GM18870 (cell line): ENCODE data around the gene SCAND1.
"Not testable (repeated sequence)": the region's sequence is repeated elsewhere in the genome, so short reads cannot be mapped to it uniquely, and the experiment has no call there.

Source experiments
- ATAC-seq: cut with Tn5 transposase; IDR thresholded peaks from one replicate; pipeline ENCODE4 v1.9.1; 2021; ENCODE audit warnings: moderate library complexity; ENCODE audit not compliant: unreplicated experiment

The SCAND1 gene

DNA sequence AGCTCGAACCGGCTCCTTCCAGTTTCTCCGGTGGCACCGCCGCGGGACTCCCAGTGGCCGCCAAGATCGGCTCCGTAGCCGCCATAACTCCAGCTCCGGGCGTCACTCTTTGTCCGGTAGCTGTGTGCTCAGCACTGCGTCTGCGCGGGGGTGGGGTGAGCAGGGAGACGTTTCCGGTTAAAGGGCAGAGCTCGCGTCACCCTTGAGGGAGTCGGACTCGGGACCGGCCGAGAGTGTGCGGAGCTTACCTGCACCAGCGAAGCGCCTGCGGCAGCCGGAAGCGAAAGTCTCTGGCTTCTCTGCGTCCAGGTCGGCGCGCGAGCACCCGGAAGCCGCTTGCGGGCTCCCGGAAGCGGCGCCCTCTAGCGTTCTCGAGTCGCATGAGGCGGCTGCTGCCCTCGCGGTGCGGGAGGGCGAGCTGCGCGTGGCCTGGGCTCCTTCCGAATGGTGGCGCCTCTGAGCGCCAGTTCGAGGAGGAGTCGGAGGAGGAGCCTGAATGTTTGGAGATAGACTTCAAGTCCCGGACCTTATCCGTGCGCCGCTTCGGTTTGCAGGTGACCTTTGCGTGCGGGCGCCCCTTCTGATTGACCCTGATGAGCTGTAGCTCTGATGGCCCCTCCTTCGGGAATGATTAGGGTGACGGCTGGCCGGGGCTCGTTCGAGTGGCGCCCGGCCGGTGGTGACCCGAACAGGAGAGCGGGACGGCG lies at the start of gene SCAND1:
TSS of gene SCAND1 (minus strand) at position 303 of the 707 bp plus-strand sequence. CDS start at position 85, 218 bp downstream.
- peak; percentile 81 for ATAC-seq

DNA sequence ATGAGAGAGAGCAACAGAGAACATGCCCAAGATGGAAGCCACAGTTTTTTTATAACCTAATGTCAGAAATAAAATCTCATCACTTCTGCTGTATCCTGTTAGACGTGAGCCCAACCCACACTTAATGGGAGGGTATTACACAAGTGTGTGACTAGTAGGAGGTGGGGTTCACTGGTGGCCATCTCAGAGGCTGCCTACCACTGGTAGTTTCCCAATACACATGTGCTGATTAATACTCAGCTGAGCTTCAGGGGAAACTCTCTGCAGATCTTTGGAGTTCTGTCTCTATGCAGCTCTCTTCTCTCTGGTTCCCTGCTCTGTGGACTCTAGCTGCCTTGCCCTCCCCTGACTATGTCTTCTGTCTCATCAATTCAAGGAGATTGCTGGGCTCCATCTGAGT lies 49.7 kb upstream of the SCAND1 start:
- no peak for ATAC-seq

DNA sequence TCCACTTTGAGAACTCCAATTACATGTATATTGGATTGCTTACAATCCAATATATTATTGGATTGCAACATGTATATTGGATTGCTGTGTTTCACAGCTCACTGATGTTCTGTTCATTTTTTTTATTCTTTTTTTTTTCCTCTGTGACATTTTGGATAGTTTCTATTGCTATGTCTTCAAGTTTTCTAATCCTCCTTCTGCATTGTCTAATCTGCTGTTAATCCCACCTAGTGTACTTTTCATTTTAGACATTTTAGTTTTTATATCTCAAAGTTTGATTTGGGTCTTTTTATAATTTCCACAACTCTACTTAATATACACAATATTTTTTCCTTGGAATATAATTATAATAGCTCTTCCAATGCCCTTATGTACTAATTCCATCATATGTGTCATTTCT lies 48.6 kb upstream of the SCAND1 start:
- no peak for ATAC-seq

DNA sequence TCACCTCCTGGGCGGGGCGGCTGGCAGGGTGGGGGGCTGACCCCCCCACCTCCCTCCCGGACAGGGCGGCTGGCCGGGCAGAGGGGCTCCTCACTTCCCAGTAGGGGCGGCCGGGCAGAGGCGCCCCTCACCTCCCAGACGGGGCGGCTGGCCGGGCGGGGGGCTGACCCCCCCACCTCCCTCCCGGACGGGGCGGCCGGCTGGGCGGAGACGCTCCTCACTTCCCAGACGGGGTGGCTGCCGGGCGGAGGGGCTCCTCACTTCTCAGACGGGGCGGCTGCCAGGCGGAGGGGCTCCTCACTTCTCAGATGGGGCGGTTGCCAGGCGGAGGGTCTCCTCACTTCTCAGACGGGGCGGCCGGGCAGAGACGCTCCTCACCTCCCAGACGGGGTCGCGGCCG lies 47.0 kb upstream of the SCAND1 start:
- ATAC-seq: not testable (repeated sequence)

DNA sequence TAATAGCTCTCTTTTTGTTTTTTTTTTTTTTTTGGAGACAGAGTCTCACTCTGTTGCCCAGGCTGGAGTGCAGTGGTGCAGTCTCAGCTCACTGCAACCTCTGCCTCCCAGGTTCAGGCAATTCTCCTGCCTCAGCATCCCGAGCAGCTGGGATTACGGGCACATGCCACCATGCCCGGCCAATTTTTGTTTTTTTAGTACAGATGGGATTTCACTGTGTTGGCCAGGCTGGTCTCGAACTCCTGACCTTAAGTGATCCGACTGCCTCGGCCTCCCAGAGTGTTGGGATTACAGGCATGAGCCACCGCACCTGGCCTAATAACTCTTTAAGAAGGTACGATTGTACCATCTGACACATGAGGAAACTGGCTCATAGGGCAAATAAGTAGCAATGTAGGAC lies 42.2 kb upstream of the SCAND1 start:
- not testable (repeated sequence) for ATAC-seq

DNA sequence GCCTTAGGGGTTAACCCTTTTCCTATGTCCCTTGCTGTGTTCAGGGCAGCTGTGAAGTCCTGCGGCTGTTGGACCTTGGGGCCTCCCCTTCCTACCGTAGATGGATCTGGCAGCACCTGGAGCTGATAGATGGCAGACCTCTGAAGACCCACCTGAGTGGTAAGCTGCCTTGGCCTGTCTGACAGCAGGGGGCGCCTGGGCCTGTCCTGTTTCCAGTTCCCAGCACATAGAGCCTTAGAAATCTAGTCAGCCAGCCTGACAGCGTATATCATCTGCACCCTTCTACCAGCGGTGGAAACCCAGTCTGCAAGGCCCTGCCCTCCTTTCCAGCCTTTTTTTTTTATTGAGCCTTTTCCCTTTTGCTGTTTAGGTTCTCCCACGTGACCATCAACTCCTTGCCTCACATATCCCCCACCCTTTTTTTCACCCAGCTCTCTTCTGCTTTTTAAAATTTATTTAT lies 40.7 kb upstream of the SCAND1 start:
- no peak for ATAC-seq

DNA sequence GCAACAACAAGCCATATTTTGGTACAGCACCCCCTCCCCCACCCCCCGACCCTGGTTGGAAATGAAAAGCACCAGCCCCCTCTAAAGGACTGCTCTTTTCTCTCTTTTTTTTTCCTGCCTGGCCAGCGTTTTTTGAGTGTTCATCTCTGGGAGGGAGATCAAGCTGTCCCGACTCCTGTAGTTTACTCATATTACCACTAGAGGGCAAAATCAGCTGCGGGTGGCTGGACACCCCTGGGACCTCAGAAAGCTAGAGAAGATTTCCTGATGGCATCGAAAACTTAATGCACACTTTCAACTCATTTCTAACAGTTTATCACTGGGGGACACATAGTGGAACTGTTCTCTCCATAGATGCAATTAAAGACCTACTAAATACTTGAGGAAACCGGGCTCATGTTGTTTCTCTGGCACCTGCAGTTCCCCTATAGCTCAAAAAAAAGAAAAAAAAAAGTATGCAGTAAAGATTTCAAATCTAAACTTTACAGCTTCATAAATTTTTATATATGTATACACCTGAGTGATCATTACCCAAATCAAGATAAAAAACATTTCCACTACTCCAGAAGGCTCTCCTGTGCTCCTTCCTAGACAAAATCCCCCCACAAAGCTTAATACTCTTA lies 38.5 kb upstream of the SCAND1 start:
- ATAC-seq: no peak

DNA sequence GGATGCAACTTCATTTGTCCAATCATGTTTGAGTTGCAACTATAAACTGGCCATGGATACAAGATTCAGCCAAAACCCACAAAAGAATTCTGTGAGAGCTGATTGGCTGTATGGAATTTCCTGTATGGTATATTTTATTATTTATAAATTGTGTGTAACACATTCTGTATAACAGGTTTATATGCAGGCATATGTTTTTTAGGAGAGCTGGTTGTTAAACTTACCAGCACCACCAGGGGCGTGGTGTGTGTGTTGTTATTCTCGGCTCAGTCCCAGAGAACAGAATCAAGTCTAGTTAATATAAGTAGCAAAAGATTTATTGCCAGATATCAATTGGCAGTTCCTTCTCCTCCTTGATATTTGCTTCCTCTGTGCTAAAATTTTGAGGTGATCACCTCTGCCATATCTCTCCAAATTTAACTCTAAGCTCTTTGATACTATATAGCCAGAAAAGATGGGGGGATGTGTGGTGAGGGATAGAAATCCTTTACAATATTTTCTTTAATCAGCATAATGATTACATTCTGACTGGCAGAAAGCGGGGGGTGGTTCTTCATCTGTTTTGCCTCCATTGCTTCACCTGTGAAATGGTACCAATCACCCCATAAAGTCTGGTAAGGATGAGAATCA lies 37.0 kb upstream of the SCAND1 start:
- ATAC-seq: no peak

DNA sequence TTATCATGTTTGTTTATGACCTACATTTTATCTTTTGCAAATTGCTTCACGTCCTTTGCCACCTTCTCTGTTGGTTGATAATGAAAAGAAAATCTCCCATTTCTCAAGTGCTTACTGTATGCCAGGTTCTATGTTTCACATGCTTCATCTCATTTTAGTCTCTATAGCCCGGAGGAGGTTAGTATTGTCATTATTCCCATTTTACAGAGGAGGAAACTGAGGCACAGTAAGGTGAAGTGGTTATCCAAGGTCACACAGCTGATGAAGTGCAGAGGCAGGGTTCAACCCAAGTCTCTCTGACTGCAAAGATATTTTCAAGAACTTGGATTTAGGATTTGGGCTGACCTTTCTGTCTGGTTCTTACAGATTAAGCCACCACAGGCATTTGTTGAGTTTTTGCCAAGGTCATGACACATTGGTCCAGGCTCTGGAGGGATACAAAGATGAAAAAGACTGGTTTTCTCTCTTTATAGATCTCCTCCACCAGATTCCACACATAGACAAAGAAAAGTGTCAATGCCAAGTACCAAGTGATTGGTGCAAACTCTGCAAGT lies 34.7 kb upstream of the SCAND1 start:
- ATAC-seq: no peak

DNA sequence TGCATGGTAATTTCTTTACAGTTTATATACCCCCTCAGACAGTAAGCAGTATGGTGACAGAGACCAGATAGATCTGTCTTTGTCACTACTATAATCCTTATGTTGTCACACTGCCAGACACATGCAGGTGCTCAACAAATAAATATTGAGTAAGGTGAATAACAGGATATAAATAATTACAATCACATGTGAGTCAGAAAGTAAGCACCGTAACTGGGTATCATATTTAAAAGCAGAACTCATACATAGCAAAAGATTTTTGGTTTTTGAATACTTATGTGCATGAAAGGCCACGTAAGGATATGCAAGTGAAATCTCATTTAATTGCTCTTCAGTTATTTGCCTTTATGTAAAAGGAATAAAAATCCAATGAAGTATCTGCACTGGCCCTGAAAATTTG lies 31.5 kb upstream of the SCAND1 start:
- ATAC-seq: no peak

DNA sequence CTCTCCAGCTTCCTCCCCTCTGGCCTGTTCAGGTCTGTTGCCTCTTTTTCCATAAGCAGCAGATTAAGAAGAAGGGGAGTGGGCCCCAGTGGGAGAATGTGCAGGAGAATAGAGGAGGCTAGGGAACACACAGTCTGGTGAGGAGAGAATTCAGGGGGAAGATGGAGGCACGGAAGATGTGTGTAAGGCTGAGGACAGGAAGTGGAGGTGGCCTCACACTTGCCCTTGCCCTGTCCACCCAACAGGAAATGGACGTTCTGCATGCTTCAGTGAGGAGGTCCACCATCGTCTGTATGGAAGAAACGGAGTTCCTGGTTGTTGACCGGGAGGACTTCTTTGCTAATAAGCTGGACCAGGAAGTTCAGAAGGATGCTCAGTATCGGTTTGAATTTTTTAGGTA lies 30.1 kb upstream of the SCAND1 start:
- ATAC-seq: no peak

DNA sequence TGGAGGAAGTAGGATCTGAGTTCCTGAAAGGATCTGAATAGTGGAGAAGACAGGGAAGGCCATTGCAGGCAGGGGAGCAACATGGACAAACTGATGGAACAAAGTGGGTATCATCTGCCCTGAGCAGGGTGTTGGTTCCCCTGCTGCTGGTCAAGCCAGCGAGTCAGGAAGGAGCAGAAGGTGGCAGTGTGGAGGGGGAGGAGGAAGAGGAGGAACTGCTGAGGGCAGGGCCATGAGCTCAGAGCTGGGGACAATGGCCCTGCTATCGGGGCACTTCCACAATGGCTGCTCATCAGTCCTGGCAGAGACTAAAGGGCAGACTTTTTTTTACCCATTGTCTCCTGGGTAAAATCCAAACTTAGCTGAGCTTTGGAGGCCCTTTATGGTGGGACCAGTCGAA lies 27.7 kb upstream of the SCAND1 start:
- no peak for ATAC-seq

DNA sequence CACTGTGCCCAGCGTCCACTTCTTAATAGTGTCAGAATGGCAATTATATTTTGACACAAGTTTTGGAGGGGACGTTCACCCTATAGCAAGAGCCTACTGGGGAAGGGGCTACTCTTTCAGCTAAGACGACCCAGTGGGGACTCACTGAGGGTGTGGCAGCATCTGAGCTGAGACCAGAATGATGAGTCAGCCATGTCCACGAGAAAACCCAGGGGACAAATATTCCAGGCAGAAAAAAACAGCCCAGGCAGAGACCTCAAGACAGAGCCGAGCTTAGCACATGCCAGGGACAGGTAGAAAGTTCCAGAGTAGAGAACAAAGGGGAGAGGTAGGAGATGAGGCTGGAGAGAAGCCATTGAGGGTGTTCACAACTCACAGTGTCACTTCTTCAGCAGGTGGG lies 25.2 kb upstream of the SCAND1 start:
- ATAC-seq: no peak

DNA sequence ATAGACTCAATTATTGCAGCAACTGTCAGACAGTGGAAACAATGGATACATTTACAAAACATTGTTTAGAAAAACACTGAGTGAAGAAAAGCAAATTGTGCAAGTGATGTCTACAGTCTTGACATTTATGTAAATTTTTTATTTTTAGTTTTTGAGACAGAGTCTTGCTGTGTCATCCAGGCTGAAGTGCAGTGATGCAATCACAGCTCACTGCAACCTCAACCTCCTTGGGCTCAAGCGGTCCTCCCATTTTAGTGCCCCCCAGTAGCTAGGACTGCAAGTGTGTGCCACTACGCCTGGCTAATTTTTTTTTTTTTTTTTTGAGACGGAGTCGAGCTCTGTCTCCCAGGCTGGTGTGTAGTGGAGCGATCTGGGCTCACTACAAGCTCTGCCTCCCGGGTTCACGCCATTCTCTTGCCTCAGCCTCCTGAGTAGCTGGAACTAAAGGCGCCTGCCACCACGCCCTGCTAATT lies 23.8 kb upstream of the SCAND1 start:
- ATAC-seq: no peak

DNA sequence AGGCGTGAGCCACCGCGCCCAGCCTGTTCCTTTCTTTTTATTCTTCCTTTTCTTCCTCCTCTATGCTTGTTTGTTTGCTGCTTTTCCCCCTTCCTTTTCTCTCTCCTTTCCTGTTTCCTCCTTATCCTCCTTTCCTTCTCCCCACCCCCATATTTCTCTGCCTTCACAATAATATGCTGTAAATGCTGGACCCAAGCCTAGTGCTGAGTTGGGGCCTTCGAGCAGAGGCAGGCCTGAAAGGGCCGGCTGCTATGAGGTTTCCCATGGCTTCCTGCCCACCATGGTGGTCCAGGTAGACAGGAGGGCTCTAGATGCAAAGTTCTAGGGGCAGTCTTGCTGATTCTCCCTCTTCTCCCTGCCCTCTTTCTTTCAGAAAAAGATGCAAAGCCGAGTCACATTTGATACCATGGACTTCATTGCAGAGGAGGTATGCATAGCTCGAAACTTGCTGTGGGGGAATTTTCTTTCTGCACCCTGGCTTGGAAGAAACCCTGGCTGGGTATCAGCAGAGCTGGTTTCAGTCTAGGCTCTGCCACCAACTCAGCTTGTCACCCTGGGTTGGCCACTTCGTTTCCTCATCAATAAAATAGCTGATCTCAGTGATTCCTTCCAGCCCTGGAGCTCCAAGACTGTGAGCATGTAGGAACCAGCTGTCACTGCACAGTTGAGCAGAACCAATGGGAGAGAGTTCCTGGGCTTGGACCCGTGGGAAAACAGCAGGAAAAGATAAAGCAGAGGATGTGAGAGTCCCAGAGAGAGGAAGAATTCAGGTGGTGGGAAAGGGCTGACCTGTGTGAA lies 21.5 kb upstream of the SCAND1 start:
- ATAC-seq: no peak

DNA sequence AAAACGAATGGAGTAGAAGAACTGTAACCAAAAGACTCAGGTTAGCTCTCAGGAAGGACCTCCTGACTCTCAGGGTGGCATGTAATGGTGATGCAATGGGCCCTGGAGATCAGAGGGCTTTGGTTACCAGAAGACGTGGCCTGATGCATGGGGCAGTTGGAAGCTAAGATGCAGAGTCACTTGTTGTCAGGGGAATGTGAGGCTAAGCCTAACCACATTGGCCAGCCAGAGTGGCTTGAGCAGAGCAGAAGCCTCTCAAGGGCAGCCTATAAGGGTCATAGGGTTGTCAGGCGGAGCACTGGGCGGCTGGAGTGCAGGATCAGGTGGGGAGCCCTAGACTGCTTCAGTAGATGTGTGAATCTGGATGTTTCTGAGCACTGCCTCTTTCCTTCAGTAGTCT lies 20.0 kb upstream of the SCAND1 start:
- ATAC-seq: no peak

DNA sequence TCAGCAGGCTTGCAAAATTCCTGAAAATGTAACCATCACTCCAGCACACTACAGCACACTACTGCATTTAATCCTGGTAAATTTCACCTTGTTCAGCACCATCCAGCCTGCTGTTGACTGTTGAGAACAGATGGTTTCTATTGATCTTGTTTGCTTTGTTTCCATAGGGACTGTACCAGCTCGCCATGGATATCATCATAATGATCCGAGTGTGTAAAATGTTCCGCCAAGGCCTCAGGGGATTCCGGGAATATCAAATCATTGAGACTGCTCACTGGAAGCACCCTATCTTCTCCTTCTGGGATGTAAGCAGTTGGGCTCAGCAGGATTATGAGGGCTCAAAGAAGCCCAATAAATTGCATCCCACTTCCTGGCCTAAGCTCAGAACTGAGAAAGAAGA lies 18.2 kb upstream of the SCAND1 start:
- no peak for ATAC-seq

DNA sequence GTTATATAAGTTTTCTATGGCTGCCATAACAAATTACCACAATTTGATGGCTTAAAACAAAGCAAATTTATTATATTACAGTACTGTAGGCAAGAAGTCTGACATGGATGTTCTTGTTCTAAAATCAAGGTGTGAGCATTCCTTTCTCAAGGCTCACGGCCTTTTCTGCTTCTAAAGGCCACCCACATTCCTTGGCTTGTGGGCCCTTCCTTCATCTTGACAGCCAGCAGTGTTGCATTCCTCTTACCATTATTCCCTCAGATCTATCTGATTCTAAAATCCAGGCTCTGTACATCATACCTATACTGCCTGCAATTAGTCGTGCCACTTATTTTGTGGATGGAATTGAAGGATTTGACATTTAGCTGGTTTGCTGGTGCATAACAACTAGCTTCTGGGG lies 17.7 kb upstream of the SCAND1 start:
- no peak for ATAC-seq

DNA sequence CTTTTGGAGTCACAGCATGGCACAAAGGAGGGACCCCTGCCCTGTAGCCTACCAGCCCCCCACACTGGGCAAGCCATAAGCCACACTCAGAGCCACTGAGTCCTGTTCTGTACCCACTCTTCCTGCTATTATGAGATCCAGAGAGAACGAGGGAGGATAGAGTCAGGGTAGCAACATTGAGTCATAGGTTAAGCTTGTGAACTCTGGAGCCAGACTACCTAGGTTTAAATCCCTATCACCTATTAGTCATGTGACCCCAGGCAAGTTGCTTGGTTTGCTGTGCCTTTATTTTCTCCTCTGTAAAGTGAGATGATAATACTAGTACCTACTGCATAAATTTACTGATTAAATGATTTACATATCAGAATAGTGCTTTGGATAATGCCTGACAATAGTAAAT lies 14.6 kb upstream of the SCAND1 start:
- no peak for ATAC-seq

DNA sequence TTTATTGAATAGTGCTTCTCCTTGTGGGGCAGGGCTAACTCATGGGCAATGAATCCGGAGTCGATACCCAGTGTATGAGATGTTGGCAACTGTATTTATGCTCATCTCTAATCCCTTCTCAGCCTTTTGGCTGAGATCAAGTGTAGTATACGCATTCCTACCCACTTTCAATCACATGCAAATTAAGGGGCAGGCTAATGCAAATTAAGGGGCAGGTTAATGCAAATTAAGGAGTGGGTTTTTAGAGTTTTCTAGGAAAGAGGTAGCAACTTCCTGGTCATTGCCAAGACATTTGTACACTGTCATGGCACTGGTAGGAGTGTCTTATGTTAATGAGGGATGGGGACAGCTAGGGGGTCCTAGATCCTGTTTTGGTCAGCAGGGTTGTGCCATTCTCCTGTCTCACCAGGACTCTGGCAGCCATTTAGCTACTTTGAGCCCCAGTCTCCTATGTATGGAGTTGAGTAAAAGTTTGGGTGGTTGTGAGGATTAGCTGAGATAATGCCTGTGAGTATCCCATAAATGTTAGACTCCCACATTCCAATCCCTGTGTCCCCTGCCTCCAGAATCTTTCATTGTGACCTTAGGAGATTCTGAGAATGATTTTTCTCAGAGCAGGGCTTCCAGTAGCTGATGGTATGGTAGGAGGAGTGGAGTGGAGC lies 13.8 kb upstream of the SCAND1 start, which contains the start of gene CNBD2:
TSS of gene CNBD2 (plus strand) at position 612 of the 662 bp plus-strand sequence. CDS start 173 bp downstream, outside the sequence.
- ATAC-seq: no peak
